GM06990 (cell line): Measurements from ENCODE around the gene EIF2AK2.

Experiments used
- DNase-seq: peaks from one replicate; pipeline ENCODE4 v3.0.0-alpha.2; 2011; ENCODE audit not compliant: insufficient read length; ENCODE audit errors: extremely low read depth
- H3K27me3 ChIP-seq: replicated peaks from 2 replicates; pipeline ENCODE4 v1.6.0; 2011; ENCODE audit warnings: low read length; ENCODE audit not compliant: control insufficient read depth, insufficient read depth
- H3K36me3 ChIP-seq: 2 replicates; pipeline ENCODE4 v1.5.1; 2011; ENCODE audit warnings: low read length; ENCODE audit not compliant: control insufficient read depth, insufficient read depth
- H3K4me3 ChIP-seq: replicated peaks from 2 replicates; pipeline ENCODE4 v1.5.1; 2011; ENCODE audit warnings: low read depth, mild to moderate bottlenecking, control low read depth, low read length
- TF ChIP-seq, protein P1 (sequence below): IDR thresholded peaks from 2 replicates; pipeline ENCODE4 v1.5.1; 2011; ENCODE audit warnings: low read length, control low read depth, mild to moderate bottlenecking, inconsistent platforms; ENCODE audit not compliant: insufficient read depth, poor library complexity, severe bottlenecking

Gene EIF2AK2

GRCh38 chr2:37091873-37092272 lies 64.9 kb downstream of the EIF2AK2 start:
- H3K27me3 ChIP-seq = no peaks in the 10 kb centered on the region
- DNase-seq = peak; percentile 71
- peaks cover 3% of the 10 kb centered on the region for H3K36me3 ChIP-seq
- TF ChIP-seq, protein P1, sequence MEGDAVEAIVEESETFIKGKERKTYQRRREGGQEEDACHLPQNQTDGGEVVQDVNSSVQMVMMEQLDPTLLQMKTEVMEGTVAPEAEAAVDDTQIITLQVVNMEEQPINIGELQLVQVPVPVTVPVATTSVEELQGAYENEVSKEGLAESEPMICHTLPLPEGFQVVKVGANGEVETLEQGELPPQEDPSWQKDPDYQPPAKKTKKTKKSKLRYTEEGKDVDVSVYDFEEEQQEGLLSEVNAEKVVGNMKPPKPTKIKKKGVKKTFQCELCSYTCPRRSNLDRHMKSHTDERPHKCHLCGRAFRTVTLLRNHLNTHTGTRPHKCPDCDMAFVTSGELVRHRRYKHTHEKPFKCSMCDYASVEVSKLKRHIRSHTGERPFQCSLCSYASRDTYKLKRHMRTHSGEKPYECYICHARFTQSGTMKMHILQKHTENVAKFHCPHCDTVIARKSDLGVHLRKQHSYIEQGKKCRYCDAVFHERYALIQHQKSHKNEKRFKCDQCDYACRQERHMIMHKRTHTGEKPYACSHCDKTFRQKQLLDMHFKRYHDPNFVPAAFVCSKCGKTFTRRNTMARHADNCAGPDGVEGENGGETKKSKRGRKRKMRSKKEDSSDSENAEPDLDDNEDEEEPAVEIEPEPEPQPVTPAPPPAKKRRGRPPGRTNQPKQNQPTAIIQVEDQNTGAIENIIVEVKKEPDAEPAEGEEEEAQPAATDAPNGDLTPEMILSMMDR = no peak
- H3K4me3 ChIP-seq = peak overlapping the region; percentile 34

GRCh38 chr2:37090019-37090477 lies 66.7 kb downstream of the EIF2AK2 start:
- DNase-seq = peak; percentile 63
- no peak overlapping the region for H3K4me3 ChIP-seq
- TF ChIP-seq, protein P1 = peak; percentile 4
- H3K36me3 ChIP-seq = peaks cover 3% of the 10 kb centered on the region
- no peaks in the 10 kb centered on the region for H3K27me3 ChIP-seq

DNA sequence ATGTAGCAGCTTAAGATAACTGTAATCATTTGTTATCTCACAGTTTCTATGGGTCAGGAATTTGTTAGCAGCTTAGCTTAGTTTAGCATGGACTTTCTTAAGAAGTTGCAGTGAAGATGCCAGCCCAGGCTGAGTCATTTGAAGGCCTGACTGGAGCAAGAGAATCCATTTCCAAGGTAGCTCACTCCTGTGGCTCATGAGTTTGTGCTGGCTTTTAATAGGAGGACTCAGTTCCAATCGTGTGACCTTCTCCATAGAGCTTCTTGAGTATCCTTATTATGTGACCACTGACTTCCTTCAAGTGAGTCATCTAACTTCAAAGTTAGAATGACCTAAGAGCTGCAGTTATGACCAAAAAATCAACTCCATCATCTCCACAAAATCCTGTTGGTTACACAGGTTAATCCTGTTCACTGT lies 71.0 kb downstream of the EIF2AK2 start:
- Histone ChIP-seq H3K4me3 (peak overlapping the region; percentile 97; the same call in 1 of the 2 replicates), H3K27me3 (no peaks in the 10 kb centered on the region), H3K36me3 (peaks cover 2% of the 10 kb centered on the region)
- no peak for DNase-seq
- TF ChIP-seq, protein P1 = no peak

GRCh38 chr2:37084797-37085196 lies 72.0 kb downstream of the EIF2AK2 start:
- H3K27me3 ChIP-seq = no peaks in the 10 kb centered on the region
- TF ChIP-seq, protein P1 = no peak
- peaks cover 2% of the 10 kb centered on the region for H3K36me3 ChIP-seq
- no peak for DNase-seq
- H3K4me3 ChIP-seq = peak overlapping the region; percentile 97

DNA sequence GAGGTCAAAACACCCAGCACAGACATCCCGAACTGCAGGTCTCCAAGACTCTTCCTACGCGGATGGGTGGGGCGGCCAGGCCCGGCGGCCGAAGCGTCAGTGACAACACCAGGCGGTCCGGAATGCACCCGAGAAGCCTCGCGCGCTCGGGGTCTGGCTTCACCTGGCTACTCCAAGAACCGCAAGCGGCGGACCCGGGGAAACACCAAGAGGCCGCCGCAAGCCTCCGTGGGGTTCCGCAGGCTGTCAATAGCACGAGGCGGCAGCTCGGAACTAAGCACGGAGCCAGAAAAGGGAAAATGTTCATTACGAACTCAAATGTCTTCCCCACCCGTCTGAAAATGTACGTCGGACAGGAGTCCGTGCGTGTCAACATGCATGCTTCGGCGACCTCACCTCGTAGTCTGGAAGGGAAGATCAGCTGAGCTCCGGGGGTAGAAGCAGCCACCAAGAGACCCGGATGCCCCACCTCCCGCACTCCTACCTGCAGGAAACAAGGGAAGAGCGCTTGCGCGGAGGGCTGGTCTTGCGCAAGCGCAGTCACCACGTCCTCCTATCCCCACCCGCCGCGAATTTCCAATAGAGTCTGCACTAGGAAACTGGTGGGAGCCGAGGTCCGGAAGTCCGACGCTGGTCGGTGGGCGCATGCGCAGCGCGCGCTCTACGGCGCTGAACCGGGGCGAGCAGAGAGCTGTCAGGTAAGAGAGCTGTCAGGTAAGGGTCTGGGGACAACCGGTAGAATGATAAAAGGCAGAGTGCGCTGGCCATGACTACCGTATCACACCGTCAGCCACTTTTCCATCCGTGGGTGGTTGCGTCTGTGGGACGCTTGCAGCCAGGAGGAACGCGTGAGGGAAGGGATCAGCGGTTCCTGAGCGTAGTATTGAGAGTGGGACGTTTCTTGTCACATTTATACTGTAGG lies 72.6 kb downstream of the EIF2AK2 start, which contains the start of the genes GPATCH11 and HEATR5B:
TSS of gene GPATCH11 (plus strand) at position 646 of the 922 bp plus-strand sequence. CDS start 3,864 bp downstream, outside the sequence.
TSS of gene HEATR5B (minus strand) at position 500 of the 922 bp plus-strand sequence. CDS start 958 bp downstream, outside the sequence.
- H3K27me3 ChIP-seq = no peaks in the 10 kb centered on the region
- peak within 1 kb of the TSS; percentile 97 for H3K4me3 ChIP-seq
- H3K36me3 ChIP-seq = peaks cover 2% of the 10 kb centered on the region; the same call in 1 of the 2 replicates
- TF ChIP-seq, protein P1 = no peak
- DNase-seq = peak; percentile 96
